ENCODE data around the gene SLC10A1. TPM values are rescaled to one million over a fixed set of nuclear protein-coding genes. Genes with fewer than 3 reads are reported as not detected.

The SLC10A1 gene
- total RNA-seq, 1 donor from 2014 or later, result not detected

DNA sequence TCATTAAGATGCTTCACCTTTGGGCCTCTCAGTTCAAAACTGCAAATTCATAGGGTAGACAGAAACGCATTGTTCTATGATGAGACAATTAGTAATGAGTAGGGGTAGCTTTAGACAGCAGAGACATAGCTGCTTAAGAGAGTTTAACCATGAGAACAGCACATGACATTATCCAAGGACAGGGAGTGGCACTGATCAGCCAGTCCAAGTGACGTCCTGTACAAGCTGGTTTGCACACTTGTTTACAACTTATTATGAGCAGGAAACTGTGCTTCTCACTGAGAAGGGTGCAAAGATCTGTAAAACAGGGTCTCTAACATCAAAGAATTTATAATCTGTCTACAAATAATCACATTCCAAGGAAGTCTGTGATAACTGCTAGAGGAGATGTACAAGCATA is 41.3 kb downstream of the SLC10A1 start:
- H3K4me3 ChIP-seq (ENCODE audit: low read depth, low read length), result no peak overlapping the region
- no peak for DNase-seq (ENCODE audit: low read depth)
- H3K36me3 ChIP-seq (ENCODE audit: control insufficient read depth, insufficient read depth, low read length), result no peaks in the 10 kb centered on the region
- TF ChIP-seq, protein P1, sequence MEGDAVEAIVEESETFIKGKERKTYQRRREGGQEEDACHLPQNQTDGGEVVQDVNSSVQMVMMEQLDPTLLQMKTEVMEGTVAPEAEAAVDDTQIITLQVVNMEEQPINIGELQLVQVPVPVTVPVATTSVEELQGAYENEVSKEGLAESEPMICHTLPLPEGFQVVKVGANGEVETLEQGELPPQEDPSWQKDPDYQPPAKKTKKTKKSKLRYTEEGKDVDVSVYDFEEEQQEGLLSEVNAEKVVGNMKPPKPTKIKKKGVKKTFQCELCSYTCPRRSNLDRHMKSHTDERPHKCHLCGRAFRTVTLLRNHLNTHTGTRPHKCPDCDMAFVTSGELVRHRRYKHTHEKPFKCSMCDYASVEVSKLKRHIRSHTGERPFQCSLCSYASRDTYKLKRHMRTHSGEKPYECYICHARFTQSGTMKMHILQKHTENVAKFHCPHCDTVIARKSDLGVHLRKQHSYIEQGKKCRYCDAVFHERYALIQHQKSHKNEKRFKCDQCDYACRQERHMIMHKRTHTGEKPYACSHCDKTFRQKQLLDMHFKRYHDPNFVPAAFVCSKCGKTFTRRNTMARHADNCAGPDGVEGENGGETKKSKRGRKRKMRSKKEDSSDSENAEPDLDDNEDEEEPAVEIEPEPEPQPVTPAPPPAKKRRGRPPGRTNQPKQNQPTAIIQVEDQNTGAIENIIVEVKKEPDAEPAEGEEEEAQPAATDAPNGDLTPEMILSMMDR (IDR thresholded peaks at IDR 0.05; ENCODE audit: insufficient read depth, low read length, severe bottlenecking), result no peak
- no peaks in the 10 kb centered on the region for H3K27me3 ChIP-seq (ENCODE audit: control insufficient read depth, insufficient read depth, low read length)
- FAIRE-seq, result peak; percentile 32

DNA sequence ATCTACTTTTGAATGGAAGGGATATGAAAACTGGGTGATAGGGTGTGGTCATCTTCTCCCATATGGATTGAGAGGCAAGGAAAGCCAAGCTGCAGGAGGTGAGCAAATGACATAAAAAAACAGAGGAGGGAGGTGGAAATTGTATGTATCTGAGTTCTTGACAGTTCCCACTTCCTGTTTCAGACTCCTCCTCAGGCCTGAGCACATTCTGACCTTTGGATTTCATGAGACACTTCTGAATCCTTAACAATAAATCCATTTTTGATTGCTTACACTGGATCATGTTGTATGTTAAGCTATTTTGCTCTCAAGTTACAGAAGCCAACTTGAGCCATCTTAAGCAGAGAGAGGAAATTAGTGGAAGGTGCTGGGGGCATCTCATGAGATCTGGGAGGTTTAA is 41.7 kb downstream of the SLC10A1 start:
- FAIRE-seq (no peak), DNase-seq (ENCODE audit: low read depth) (no peak)
- H3K27me3 ChIP-seq (ENCODE audit: control insufficient read depth, insufficient read depth, low read length), result no peaks in the 10 kb centered on the region
- no peaks in the 10 kb centered on the region for H3K36me3 ChIP-seq (ENCODE audit: control insufficient read depth, insufficient read depth, low read length)
- TF ChIP-seq, protein P1 (IDR thresholded peaks at IDR 0.05; ENCODE audit: insufficient read depth, low read length, severe bottlenecking), result no peak
- H3K4me3 ChIP-seq (ENCODE audit: low read depth, low read length), result no peak overlapping the region

DNA sequence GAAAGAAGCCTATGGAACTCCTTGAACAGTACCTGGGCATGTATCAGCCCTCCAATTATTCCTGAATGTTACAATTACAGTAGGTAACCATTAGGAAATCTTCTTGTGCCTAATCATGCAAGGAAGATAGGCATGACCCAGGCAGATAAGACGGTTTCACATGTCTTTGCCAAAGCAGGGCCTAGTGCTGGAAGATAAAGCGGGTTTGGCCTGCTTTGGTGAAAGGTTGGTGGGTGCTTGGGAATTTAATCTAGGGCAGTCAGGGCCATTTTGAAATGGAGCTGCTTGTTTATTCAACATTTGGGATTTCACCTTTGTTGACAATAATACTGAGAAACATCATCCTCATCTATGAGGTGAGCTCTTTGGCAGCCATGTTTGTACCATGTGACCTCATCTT is 42.6 kb downstream of the SLC10A1 start:
- DNase-seq (ENCODE audit: low read depth), result no peak
- TF ChIP-seq, protein P1 (IDR thresholded peaks at IDR 0.05; ENCODE audit: insufficient read depth, low read length, severe bottlenecking), result no peak
- no peak for FAIRE-seq
- Histone ChIP-seq H3K4me3 (ENCODE audit: low read depth, low read length) (no peak overlapping the region), H3K27me3 (ENCODE audit: control insufficient read depth, insufficient read depth, low read length) (no peaks in the 10 kb centered on the region), H3K36me3 (ENCODE audit: control insufficient read depth, insufficient read depth, low read length) (no peaks in the 10 kb centered on the region)

DNA sequence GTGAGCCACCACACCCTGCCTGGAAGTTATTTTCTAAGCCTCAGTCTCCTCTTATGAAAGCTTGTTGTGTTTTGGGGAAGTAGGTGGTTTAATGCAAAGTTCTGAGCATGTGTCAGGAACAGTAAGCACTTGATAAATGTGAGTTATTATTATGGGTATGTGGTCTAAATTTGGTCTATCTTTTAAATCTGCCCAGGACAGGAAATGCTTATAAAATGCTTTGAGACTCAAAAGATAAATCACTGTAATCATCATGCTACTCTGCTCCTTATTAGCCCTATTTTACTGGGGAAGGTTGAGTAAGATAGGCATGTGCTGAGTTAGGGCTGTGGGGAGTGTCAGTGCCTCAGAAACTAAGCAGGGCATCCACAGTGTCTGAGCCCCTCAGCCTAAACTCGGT is 43.2 kb downstream of the SLC10A1 start:
- FAIRE-seq (no peak), DNase-seq (ENCODE audit: low read depth) (no peak)
- TF ChIP-seq, protein P1 (IDR thresholded peaks at IDR 0.05; ENCODE audit: insufficient read depth, low read length, severe bottlenecking), result no peak
- Histone ChIP-seq H3K27me3 (ENCODE audit: control insufficient read depth, insufficient read depth, low read length) (no peaks in the 10 kb centered on the region), H3K4me3 (ENCODE audit: low read depth, low read length) (no peak overlapping the region), H3K36me3 (ENCODE audit: control insufficient read depth, insufficient read depth, low read length) (no peaks in the 10 kb centered on the region)

DNA sequence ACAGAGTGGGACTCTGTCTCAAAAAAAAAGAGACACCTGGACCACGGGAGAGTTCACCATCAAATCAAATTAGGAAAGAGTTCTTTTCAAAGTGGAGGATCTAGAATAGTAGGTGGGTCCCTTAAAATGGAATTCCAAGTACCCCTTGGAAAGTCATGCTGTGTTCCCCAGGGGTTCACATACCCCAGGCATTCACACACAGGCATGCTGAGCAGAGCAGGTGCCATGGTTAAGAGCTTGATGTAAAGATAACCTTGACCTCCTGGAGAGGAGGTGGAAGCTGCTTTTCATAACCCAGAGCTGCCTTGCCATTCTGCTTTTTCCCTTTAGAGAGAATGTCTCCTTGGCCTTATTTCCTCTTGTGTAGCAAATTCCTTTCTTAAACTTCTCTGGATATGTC is 44.3 kb downstream of the SLC10A1 start:
- Histone ChIP-seq H3K4me3 (ENCODE audit: low read depth, low read length) (no peak overlapping the region), H3K27me3 (ENCODE audit: control insufficient read depth, insufficient read depth, low read length) (no peaks in the 10 kb centered on the region), H3K36me3 (ENCODE audit: control insufficient read depth, insufficient read depth, low read length) (no peaks in the 10 kb centered on the region)
- DNase-seq (ENCODE audit: low read depth) (no peak), FAIRE-seq (no peak)
- TF ChIP-seq, protein P1 (IDR thresholded peaks at IDR 0.05; ENCODE audit: insufficient read depth, low read length, severe bottlenecking), result no peak

DNA sequence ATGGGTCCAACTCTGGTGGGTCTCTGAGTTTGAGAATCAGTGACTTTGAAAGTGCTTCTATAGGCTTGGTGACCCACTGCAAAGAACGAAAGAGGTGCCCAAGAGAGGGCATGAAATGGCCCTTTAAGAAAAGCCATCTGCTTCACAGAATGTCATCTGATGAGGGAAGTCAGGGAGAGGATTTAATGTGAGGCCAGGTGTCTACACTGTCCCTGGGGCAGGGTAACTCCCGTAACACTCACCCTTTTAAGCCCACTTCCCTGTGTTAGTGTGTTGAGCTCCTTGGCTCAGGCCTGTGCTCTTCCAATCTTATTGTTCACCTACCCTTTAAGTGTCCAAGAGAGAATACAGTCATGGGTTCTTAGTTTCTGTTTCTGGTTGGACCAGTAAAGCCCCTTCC is 46.5 kb downstream of the SLC10A1 start:
- Histone ChIP-seq H3K27me3 (ENCODE audit: control insufficient read depth, insufficient read depth, low read length) (no peaks in the 10 kb centered on the region), H3K4me3 (ENCODE audit: low read depth, low read length) (no peak overlapping the region), H3K36me3 (ENCODE audit: control insufficient read depth, insufficient read depth, low read length) (no peaks in the 10 kb centered on the region)
- TF ChIP-seq, protein P1 (IDR thresholded peaks at IDR 0.05; ENCODE audit: insufficient read depth, low read length, severe bottlenecking), result no peak
- DNase-seq (ENCODE audit: low read depth) (no peak), FAIRE-seq (no peak)
